Kidney (tissue), 2 donors: ENCODE results near the gene FKBP3. TPM values are rescaled to one million over a fixed set of nuclear protein-coding genes. Genes with fewer than 3 reads are reported as not detected.

Experiments
- polyA plus RNA-seq: library from polyadenylated mRNA; stranded (reverse); fragments of 350-450 nt; fragmentation: Illumina TruSeq; extraction: RNeasy Lipid Tissue Mini Kit (QIAGEN cat#74804); gene quantifications from one replicate; pipeline ENCODE4 v1.2.3, GENCODE V29; 2014; ENCODE audit warnings: low read depth, low replicate concordance; ENCODE audit not compliant: insufficient read depth
- total RNA-seq: library from RNA; stranded (reverse); fragmentation: NEBNext Ultra II Directional; extraction: Animal tissue kit (Norgen Biotek cat#: 25700); gene quantifications from one replicate; pipeline ENCODE4 v1.2.1, GENCODE V29; 2021
- donor health status: DM: yes; HTN: yes; CAD: no.

The FKBP3 gene
- total and polyA plus RNA-seq, 2 donors from 2014 or later, result 52.7 to 122 TPM

Other genes with a start within 250 kb of the FKBP3 start
- gene KLHL28, start 172.5 kb downstream of the FKBP3 start, total RNA-seq, result 16.3 TPM
- gene KLHL28, start 172.5 kb downstream of the FKBP3 start, polyA plus RNA-seq, result 1.6 TPM
- gene TOGARAM1, start 172.3 kb downstream of the FKBP3 start, total RNA-seq, result 25.6 TPM
- gene TOGARAM1, start 172.3 kb downstream of the FKBP3 start, polyA plus RNA-seq, result 9.5 TPM
- 35.6 TPM for gene PRPF39, start 50.4 kb downstream of the FKBP3 start, total RNA-seq
- gene PRPF39, start 50.4 kb downstream of the FKBP3 start, polyA plus RNA-seq, result 15.4 TPM
- gene FANCM, start 1.4 kb upstream of the FKBP3 start, total RNA-seq, result 6.4 TPM
- gene FANCM, start 1.4 kb upstream of the FKBP3 start, polyA plus RNA-seq, result 2.6 TPM
- 17.9 TPM for gene MIS18BP1, start 118.7 kb upstream of the FKBP3 start, total RNA-seq
- 3.7 TPM for gene MIS18BP1, start 118.7 kb upstream of the FKBP3 start, polyA plus RNA-seq